ENCODE data around the gene APLF. TPM values are rescaled to one million over a fixed set of nuclear protein-coding genes. Genes with fewer than 3 reads are reported as not detected.
A peak's percentile ranks its signal among the peaks of the same experiment; 100 is the strongest.

The APLF gene
- polyA plus RNA-seq, 2 of the 4 experiments (the other 2 are of a cell fraction) = 1.5 to 2.8 TPM

GRCh38 chr2:68417926-68418325 lies 49.5 kb upstream of the APLF start:
- no peaks in the 10 kb centered on the region; the same call in 2 of the 3 replicates for H3K4me1 ChIP-seq

GRCh38 chr2:68418419-68418818 lies 49.0 kb upstream of the APLF start:
- WGBS (ENCODE audit: missing lambda C conversion rate) = 17% methylated on average over 1 of the region's 1 CpG
- Histone ChIP-seq H3K9me3 (no peaks in the 10 kb centered on the region), H3K4me3 (no peak overlapping the region), H3K27ac (no peak overlapping the region), H3K4me1 (no peaks in the 10 kb centered on the region; the same call in 2 of the 3 replicates), H3K4me2 (no peak overlapping the region)
- FAIRE-seq = no peak
- no peak for ATAC-seq
- no peak for TF ChIP-seq NPAS2 (CRISPR knock-in tag; IDR thresholded peaks at IDR 0.05; ENCODE audit: borderline replicate concordance)
- TF ChIP-seq CBX2 (IDR thresholded peaks at IDR 0.05; ENCODE audit: borderline replicate concordance, low read depth) = no peak
- TF ChIP-seq HOXA7 (CRISPR knock-in tag; IDR thresholded peaks at IDR 0.05) = no peak
- TF ChIP-seq TFCP2L1 (CRISPR knock-in tag; IDR thresholded peaks at IDR 0.05) = no peak
- no peak for TF ChIP-seq MAZ (IDR thresholded peaks at IDR 0.05; ENCODE audit: borderline replicate concordance, low read depth, low read length)
- TF ChIP-seq HOXB5 (CRISPR knock-in tag; IDR thresholded peaks at IDR 0.05) = no peak
- no peak for TF ChIP-seq EP300 (IDR thresholded peaks at IDR 0.05)
- TF ChIP-seq RARB (CRISPR knock-in tag; IDR thresholded peaks at IDR 0.05) = no peak
- no peak for TF ChIP-seq ZSCAN20 (CRISPR knock-in tag; IDR thresholded peaks at IDR 0.05)
- TF ChIP-seq KDM5A (IDR thresholded peaks at IDR 0.05) = no peak
- no peak for TF ChIP-seq CHD2 (IDR thresholded peaks at IDR 0.05; ENCODE audit: low read length, partially characterized antibody)
- TF ChIP-seq ZNF302 (CRISPR knock-in tag; IDR thresholded peaks at IDR 0.05) = no peak
- TF ChIP-seq E2F6 (IDR thresholded peaks at IDR 0.05; ENCODE audit: borderline replicate concordance, low read depth) = no peak
- TF ChIP-seq FOSB (CRISPR knock-in tag; IDR thresholded peaks at IDR 0.05) = no peak
- no peak for TF ChIP-seq RAD21 (conservative IDR thresholded peaks at IDR 0.05 in 1 of 2, IDR thresholded peaks at IDR 0.05 in 1 of 2)
- no peak for TF ChIP-seq SMC3 (IDR thresholded peaks at IDR 0.05)
- TF ChIP-seq CBX8 (IDR thresholded peaks at IDR 0.05) = no peak
- POLR2A ChIA-PET = no interaction called here
- DNase-seq (ENCODE audit: low read depth in 1 of 2, low spot score in 1 of 2) = no peak
- CTCF ChIA-PET = interaction anchor here (1.2 to 2.4 kb wide), 2 partner anchors 23 to 70 kb away, joined by 3 to 10 read pairs; no protein-coding TSS in a partner anchor

More at GRCh38 chr2:68417926-68418325, 49.5 kb upstream of the APLF start:
- no peak for FAIRE-seq
- Histone ChIP-seq H3K9me3 (no peaks in the 10 kb centered on the region), H3K4me3 (no peak overlapping the region), H3K4me2 (no peak overlapping the region), H3K27ac (no peak overlapping the region)
- CTCF ChIA-PET = interaction anchor here (1.1 to 2.4 kb wide), 3 partner anchors 22 to 70 kb away, joined by 3 to 10 read pairs (median 3); no protein-coding TSS in a partner anchor
- POLR2A ChIA-PET = no interaction called here
- no peak for DNase-seq (ENCODE audit: low read depth in 1 of 2, low spot score in 1 of 2)
- 18% methylated on average over 1 of the region's 1 CpG for WGBS (ENCODE audit: missing lambda C conversion rate)
- no peak for ATAC-seq
- TF ChIP-seq SREBF2 (IDR thresholded peaks at IDR 0.05) (no peak), CBX8 (IDR thresholded peaks at IDR 0.05) (no peak), ELK1 (IDR thresholded peaks at IDR 0.05; ENCODE audit: low read depth, low read length) (no peak), PHF8 (IDR thresholded peaks at IDR 0.05; ENCODE audit: borderline replicate concordance, low read depth) (no peak), ZNF302 (CRISPR knock-in tag; IDR thresholded peaks at IDR 0.05) (no peak), TFCP2L1 (CRISPR knock-in tag; IDR thresholded peaks at IDR 0.05) (no peak), TP53 (CRISPR knock-in tag; IDR thresholded peaks at IDR 0.05) (no peak), POLR2A (IDR thresholded peaks at IDR 0.05; ENCODE audit: low read length) (no peak), BHLHE40 (IDR thresholded peaks at IDR 0.05; ENCODE audit: low read depth, low read length) (no peak), FOSL2 (IDR thresholded peaks at IDR 0.05) (no peak), FOSL2 (CRISPR knock-in tag; IDR thresholded peaks at IDR 0.05) (no peak)

- no peak overlapping the region for H3K4me3 ChIP-seq
- H3K4me1 ChIP-seq = no peaks in the 10 kb centered on the region; the same call in 2 of the 3 replicates
- no peak for TF ChIP-seq FOSL2 (IDR thresholded peaks at IDR 0.05)
- TF ChIP-seq FOSL2 (CRISPR knock-in tag; IDR thresholded peaks at IDR 0.05) = no peak
- no peak for TF ChIP-seq NPAS2 (CRISPR knock-in tag; IDR thresholded peaks at IDR 0.05; ENCODE audit: borderline replicate concordance)
- no peak for TF ChIP-seq PHF8 (IDR thresholded peaks at IDR 0.05; ENCODE audit: borderline replicate concordance, low read depth)
- no peak for TF ChIP-seq HEYL (CRISPR knock-in tag; IDR thresholded peaks at IDR 0.05)
- TF ChIP-seq REST (IDR thresholded peaks at IDR 0.05) = no peak
- no peak for TF ChIP-seq HOXB5 (CRISPR knock-in tag; IDR thresholded peaks at IDR 0.05)
- TF ChIP-seq NFE2L2 (conservative IDR thresholded peaks at IDR 0.05; ENCODE audit: low read length) = no peak
- TF ChIP-seq ZFP36 (IDR thresholded peaks at IDR 0.05; ENCODE audit: borderline replicate concordance, partially characterized antibody) = no peak
- CTCF ChIA-PET = no interaction called here
- no peak overlapping the region for H3K27ac ChIP-seq
- FAIRE-seq (no peak), ATAC-seq (peak; percentile 67 to 69; a peak in 4 of 6 replicates), DNase-seq (ENCODE audit: low read depth in 1 of 2, low spot score in 1 of 2) (no peak)
- no peak overlapping the region for H3K4me2 ChIP-seq
- POLR2A ChIA-PET = no interaction called here
- H3K9me3 ChIP-seq = no peaks in the 10 kb centered on the region
- 47% methylated on average over 3 of the region's 3 CpGs for WGBS (ENCODE audit: missing lambda C conversion rate)
Measured at GRCh38 chr2:68418855-68419254, 48.5 kb upstream of the APLF start.

Measured in A549 (cell line).